GM18907 (cell line): ENCODE data around the gene CAMK2D.
"Not testable (repeated sequence)": the region's sequence is repeated elsewhere in the genome, so short reads cannot be mapped to it uniquely, and the experiment has no call there.

Experiments
- ATAC-seq: cut with Tn5 transposase; IDR thresholded peaks from one replicate; pipeline ENCODE4 v1.9.1; 2021; ENCODE audit warnings: mild to moderate bottlenecking, moderate library complexity; ENCODE audit not compliant: unreplicated experiment

CAMK2D gene

DNA sequence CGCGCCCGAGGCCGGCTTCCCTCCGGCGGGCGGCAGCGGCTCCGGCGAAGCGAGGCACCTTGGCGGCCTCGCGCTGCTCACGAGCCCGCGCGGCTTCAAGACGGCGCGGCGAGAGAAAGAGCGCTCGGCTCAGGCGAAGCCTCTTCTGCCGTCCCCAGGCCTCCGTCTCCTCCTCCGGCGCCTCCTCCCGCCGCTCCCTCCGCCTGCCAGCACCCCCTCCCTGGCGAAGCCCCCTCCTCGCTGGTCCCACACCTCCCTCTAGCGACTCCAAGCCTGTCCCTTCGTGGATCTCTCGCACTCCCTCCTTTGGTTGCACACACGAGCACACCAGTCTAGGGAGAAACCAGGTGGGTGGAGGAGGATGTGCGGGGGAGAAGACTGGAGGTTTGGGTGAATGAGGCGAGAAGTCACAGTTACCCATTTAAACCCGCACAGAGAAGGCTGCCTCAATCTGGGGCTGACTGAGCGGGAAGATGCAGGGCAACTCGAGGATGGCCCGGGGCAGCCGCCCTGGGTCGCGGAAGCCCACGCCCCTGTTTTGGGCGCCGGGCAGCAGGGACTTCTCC is at the start of gene CAMK2D:
CAMK2D (minus strand) TSS at position 119 of the 566 bp plus-strand sequence. CDS start 670 bp downstream, outside the sequence.
- ATAC-seq, result peak; percentile 54

DNA sequence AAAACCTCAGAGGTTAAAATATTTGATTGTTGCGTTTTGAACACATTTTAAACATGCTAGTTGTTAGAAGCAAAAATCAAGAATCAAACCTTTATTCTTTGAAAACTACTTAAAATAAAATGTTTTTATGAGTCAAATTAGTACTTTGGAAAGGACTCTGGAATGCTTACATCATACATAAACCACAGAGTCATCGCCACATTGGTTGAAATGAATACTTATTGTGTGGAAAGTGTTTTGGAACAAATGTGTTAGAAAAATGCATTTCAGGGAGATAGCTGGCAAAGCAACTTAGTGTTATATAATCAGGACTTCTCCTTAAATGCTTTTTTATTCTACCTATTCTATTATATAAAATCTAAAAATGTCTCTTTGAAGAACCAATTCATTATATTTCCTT is 49.4 kb upstream of the CAMK2D start:
- no peak for ATAC-seq

DNA sequence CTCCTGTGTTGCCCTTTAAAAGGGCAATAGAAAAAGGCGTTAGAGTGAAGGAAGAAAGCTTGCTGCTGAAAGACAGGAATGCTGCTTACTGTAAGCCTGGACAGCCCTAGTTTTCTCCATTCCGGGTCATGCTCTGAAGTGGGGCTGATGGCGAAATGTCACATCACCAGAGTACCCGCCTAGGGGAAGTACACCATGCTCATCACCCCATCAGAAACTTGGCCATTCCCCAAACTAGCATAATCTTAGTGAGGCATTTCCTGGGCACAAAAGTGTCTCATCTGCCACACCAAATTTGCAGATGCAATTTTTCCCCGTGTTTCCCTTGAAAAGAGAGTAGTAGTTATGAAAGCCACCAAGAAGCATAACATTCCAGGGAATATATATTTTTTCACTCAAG is 47.8 kb upstream of the CAMK2D start:
- no peak for ATAC-seq

DNA sequence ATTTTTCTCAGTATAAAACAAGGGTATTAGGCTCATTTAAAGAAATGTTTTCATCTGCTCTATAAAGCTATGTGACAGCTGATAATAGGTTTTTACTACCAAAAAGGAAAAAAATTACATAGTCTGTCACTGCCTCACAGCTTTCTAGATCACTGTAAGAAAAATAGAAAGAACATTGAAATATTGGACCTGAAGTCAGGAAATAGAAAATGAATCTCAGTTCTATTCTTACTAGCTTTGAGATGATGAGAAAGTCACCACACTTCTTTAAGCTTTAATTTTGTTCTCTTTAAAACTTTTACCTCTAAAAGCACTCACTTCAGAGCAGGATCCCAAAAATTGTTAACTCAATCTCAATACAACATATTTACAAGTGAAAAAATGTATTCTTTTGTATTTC is 45.3 kb upstream of the CAMK2D start:
- no peak for ATAC-seq

DNA sequence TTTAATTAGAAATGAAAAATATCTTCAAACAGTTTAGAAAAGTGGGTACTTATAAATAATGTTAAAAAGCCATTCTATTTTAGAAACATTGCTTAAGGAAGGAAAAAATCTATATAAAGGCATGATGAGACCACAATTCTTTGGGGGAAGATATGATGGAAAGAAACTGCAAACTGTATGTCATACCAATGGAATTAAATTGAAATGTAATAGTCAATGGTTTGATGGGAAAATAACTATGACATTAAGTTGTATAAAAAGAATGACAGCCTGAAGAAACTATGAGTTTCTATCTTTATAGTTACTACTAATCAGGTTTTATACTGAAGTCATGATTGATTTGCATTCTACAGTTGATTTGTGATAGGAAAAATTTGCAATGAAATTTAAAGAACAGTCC is 40.3 kb upstream of the CAMK2D start:
- ATAC-seq, result no peak

DNA sequence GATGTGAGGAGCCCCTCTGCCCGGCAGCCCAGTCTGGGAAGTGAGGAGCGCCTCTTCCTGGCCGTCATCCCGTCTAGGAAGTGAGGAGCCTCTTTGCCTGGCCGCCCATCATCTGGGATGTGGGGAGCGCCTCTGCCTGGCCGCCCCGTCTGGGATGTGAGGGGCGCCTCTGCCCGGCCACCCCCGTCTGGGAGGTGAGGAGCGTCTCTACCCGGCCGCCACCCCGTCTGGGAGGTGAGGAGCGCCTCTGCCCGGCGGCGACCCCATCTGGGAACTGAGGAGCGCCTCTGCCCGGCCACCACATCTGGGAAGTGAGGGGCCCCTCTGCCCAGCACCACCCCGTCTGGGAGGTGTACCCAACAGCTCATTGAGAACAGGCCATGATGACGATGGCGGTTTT is 34.8 kb upstream of the CAMK2D start:
- not testable (repeated sequence) for ATAC-seq

DNA sequence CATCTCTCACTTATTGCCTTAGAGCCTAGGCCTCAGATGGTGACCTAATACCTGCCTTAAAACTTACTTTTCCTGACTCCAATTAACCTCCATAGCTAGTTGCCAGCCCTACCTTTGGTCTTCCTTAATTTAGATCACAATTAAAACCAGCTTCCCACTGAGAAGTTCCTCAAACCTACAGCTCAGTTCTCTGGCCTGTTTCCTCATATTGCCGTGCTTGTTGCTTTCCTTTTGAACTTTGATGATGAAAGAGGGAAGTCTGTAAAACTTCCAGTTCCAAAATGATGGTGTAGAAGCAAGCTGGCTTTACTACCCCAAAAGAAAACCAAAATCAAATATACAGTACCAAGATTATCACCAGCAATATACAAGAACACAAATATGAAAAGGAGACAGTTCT is 28.9 kb upstream of the CAMK2D start:
- no peak for ATAC-seq

DNA sequence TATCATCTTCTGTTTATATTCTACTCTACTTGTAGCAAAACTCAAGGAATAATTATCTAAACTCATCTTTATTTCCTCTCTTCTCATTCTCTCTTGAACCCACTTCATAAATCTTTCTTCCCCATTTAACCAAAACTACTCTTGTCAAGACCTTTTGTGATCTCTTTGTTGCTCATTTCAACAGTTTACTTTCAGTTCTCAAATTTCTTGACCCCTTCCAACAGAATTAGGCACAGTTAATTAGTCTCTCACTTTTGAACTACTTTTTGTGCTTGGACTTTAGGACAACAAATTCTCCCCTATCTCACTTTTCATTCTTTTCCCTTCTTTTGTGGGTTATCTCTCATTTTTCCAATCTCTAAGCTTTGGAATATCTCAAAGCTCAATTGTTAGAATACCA is 27.4 kb upstream of the CAMK2D start:
- ATAC-seq, result no peak

DNA sequence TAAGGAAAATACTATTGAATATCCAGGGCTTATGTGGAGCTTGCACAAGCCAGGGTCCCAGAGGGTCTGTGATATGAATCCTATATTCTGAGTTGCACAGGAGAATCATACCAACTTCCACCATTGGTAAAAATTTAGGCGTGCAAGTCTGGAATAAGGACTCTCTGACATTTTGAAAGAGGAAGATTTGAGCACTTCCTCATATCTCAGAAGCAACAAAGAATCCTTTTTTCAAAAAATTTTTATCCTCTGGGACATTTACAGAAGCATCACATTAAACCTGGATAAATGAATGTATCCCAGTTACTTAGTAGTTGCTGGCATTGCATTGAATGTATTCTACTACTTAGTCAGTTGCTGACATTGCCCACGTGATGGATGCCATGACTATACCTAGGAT is 24.2 kb upstream of the CAMK2D start:
- ATAC-seq, result no peak

DNA sequence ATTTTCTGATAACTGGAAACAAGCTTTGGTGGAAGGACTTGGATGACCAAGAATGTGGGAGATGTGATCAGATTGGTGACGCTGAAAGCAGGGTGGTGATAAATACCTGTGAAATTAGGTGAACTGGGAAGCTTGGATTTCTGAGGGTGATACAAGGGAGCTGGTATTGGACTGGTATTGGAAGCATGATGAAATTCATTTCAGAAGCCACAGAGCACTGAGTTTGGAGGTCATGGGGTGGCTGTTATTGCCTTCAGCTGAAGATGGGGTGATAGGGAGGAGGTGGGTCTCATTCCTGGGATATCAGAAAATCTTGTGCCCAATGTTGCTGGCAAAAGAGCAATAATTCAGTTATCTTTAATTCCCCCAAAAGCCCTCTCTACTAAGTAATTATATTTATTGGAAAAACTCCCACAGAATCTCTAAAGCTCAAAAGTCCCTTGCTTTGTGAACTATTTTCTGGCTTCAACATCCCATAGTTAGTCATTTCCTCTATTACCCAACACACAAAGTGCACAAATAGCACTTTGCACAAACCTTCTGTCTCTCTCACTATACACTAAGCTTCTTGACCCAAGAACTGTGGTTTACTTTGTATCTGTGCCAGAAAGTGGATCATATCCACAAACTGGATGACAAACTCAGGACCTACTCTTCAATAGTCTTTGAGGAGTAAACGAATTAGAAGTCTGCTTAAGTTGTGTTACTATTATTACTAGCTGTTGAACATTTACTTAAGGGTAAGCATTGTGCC is 23.1 kb upstream of the CAMK2D start:
- no peak for ATAC-seq

DNA sequence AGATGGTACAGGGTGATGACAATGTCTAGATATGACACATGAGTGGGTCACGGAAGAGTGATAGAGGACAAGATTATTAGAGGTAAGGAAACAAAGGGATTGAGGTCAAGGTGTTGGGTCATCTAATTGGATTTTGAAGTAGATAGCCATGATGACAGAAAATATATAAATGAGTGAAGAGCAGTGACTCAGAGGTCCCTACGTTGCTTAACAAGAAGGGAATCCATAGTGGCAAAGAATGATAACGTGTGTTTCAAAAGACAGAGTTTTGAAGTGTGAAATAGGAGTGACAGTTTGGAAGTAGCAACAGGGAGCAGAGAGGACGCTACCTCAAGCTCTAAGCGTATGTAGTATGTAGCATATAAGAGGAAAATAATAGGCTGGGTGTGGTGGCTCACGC is 22.2 kb upstream of the CAMK2D start:
- no peak for ATAC-seq

DNA sequence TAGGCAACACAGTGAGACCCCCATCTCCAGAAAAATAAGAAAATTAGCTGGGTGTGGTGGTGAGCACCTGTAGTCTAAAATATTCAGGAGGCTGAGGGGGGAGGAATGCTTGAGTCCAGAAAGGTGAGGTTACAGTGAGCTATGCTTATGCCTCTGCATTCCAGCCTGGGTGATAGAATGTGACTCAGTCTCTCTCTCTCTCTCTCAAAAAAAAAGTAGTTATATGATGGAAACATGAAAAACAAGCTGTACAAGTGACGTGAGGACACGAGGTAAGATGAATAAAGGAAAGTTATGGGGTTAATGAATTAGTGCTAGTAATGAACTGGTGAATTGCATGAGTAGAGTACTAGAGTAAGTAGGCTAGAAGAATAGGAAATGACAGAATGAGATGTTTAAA is 21.8 kb upstream of the CAMK2D start:
- no peak for ATAC-seq

DNA sequence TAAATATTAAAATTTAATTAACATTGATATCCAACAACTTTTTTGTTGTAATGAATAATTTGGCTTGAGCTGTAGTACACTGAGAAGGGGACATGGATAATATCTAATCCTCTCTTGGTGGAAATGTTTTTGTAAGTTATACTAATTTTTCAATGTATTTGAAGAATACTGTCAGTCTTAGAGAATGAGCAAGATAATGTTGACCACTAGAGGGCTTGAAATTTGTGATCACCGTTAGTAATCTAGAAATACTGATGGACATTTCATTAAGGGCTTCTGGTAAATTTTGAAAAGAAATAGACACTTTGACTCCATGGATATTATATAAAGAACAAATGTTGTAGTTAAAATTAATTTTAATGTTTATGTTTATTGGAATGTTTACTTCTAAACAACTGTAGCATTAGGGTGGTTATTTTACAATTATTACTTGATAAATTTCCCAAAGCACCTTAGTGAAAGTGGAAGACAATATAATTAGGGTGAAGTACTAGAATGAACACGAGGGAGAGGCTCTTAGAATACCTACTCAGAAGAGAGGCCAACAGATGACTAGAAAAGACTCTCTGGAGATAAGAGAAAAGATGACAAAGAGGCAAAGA is 20.0 kb upstream of the CAMK2D start:
- no peak for ATAC-seq

DNA sequence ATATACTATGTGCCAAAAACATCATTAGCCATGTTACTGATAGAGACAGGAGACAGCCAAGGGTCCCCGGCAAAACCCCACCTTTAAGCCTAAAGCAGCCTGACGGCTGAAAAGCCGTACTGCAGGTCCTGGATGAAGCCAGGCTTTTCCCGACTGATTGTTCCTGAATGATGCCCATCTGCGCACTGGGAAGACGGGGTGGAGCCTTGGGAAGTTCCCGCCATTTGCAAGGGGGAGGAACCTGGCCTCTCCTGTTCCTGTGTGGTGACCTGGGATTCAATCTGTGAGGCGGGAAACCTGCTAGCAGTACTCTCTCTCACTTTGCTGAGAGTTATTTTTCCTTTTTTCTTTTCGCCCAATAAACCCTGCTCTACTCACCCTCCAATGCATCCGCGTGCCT is 15.1 kb upstream of the CAMK2D start:
- no peak for ATAC-seq

DNA sequence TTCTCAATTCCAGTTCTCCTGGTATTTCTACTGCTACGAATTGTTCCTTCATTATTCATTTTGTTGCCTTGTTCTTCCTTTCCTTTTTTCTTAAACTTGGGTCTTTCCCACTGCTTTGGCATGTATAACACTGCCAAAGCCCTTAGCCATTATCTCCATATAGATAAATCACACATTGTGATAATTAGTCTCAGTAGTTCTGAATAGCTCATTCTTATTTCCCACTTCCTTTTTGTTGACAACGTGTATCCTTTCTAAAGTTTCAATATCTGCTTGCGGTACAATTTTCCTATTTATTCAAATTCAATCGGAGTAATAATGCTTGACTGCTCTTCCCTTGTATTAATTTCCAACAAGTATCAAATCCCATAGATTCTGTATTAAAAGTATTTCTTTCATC is 14.5 kb upstream of the CAMK2D start:
- no peak for ATAC-seq

DNA sequence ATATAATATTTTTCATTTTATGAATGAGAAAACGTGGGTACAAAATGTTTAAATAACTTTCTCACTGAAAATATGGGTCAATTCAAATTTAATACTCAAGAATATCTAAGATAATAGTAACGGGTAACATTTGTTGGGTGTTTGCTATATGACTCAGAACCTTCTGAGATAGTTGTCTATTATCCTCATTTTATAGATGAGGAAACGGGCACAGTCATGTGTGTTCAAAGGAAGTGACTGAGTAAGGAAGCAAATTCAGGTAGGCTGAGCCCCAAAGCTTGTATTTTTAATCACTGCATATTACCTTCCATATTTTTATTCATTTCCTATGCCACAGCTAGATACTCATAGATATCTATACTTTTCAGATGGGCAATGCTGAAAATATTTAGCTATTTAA is 12.2 kb upstream of the CAMK2D start:
- ATAC-seq, result no peak

DNA sequence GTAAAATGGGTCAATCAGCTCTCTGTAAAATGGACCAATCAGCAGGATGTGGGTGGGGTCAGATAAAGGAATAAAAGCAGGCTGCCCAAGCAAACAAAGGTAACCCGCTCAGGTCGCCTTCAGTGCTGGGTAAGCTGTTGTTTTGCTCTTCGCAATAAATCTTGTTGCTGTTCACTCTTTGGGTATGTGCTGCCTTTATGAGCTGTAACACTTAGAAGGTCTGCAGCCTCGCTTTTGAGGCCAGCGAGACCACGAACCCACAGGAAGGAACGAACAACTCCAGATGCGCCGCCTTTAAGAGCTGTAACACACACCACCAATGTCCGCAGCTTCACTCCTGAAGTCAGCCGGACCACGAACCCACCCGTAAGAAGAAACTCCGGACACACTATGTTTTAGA is 11.5 kb upstream of the CAMK2D start:
- ATAC-seq, result no peak

DNA sequence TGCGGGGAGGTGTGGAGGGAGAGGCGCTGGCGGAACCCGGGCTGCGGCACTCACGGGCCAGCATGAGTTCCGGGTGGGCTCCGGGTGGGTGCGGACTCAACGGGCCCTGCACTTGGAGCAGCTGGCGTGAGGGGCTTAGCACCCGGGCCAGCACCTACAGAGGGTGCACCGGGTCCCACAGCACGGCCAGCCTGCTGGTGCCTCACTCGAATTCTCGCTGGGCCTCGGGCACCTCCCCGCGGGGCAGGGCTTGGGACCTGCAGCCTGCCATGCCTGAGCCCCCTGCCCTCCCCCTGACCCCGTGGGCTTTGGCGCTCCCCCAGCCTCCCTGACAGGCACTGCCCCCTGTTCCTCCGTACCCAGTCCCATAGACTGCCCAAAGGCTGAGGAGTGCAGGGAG is 10.8 kb upstream of the CAMK2D start:
- ATAC-seq, result no peak

DNA sequence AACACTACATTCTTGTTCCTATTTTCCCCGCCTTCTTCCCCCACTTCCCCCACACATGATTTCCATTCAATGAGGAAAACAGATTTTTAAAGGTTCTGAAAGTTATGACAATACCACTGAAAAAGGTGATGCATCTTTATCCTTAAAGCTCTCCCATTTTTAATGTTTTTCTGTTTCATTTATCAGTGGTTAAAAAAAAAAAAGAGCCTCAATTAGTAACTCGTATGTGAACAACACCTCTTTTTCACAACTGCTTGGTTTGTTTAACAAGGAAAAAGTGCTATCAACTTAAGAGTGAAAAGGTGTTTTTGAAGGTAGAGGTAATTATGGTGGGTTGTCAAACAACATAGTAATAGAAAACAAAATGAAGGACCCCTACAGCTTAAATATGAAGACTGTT is 8.2 kb upstream of the CAMK2D start:
- ATAC-seq, result no peak

DNA sequence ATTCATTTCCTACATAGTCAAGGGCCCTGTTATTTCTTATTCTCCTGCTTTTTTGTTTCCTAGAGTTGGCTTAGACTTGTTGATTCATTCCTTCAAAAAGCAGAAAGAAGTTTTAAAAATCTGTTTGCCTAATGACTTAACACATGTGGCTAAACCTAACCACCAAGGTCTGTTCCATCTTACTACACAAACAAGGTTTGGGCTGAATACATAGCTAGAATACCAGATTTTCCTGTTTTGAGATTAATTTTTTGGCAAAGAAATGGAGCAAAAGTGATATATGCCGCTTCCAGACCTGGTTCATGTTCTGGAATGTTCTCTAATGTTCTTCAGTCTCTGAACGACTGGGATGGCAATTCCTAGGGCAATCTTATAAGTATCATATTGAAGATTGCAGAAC is 7.4 kb upstream of the CAMK2D start:
- ATAC-seq, result no peak

DNA sequence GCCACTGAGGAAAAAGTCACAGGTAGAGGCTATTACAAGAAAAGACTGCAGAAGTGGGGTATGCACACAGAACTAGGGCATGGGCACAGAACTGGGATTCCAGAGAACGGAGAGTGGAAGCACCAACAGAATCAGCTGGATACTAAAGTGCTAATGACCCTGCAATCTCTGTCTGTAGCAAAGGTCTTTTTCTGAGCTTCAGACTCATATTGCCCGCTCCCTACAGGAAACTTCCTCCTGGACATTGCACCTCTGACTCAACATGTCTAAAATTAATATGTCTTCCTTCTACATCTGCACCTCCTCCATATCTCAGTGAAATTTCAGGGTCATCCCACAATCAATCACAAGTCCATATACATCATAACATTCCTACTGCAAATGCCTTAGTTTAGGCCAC is 5.3 kb upstream of the CAMK2D start:
- no peak for ATAC-seq

DNA sequence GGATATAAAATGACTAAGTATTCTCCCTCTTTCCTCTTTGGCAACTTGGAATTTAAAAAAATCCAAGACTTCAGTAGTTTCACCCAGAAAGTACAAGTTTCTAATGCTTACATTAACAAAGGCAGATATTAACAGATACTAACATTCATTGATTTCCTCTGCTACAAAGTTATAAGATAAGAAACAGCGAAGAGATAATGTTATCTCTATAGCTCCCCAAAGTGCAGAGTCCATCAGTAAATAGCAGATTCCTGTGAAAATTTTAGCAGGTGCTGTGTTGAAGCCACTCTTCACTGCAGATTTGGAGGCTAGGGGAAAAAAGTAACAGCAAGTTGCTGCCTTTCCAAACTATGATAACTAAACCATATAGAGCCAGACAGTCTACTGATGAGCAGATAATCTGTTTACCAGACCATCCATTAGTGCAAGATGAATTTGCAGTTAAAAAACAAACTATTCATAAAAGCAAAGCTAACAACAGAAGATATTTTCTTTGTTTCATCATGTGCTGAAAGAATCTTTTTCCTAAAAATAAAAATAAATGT is 3.3 kb upstream of the CAMK2D start:
- ATAC-seq, result no peak
